Measurements from ENCODE around the gene SLCO1B1.
"Not testable (repeated sequence)": the region's sequence is repeated elsewhere in the genome, so short reads cannot be mapped to it uniquely, and the experiment has no call there.

SLCO1B1 gene

GRCh38 chr12:21172079-21172478 is 41.1 kb downstream of the SLCO1B1 start:
- peaks cover 0 to 9% of the 10 kb centered on the region in 2 donors for H3K9me3 Mint-ChIP-seq
- no peak overlapping the region for H3K27ac Mint-ChIP-seq
- ATAC-seq (no peak), DNase-seq (no peak)
- no peak overlapping the region for H3K4me3 Mint-ChIP-seq
- no peaks in the 10 kb centered on the region for H3K4me1 Mint-ChIP-seq
- no peaks in the 10 kb centered on the region for H3K27me3 Mint-ChIP-seq

DNA sequence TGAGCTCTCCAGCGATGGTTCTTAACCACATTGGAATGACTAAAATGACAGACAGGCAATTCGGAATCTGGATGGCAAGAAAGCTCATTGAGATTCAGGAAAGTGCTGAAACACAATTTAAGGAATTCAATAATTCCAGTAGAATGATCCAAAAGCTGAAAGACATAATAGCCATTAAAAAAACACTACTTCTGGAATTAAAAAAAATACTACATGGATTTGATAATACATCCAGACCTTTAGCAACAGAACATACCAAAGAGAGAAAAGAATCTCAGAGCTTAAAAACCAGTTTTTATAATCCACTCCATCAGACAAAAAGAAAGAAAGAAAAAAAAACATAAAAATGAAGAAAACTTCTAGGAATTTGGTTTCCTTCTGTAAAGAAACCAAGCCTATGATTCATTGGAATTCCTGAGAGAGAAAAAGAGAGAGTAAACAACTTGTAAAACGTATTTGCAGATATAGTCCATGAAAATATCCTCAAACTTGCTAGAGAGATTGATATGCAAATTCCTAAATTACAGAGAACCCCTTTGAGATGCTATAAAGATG is 52.8 kb downstream of the SLCO1B1 start:
- Mint-ChIP-seq H3K9me3 (no peaks in the 10 kb centered on the region), H3K4me3 (no peak overlapping the region), H3K27ac (no peak overlapping the region), H3K4me1 (no peaks in the 10 kb centered on the region), H3K27me3 (peaks cover 7% of the 10 kb centered on the region)
- ATAC-seq, result no peak
- no peak for DNase-seq

- ATAC-seq, result no peak
Measured at GRCh38 chr12:21190016-21190415, 59.0 kb downstream of the SLCO1B1 start.

DNA sequence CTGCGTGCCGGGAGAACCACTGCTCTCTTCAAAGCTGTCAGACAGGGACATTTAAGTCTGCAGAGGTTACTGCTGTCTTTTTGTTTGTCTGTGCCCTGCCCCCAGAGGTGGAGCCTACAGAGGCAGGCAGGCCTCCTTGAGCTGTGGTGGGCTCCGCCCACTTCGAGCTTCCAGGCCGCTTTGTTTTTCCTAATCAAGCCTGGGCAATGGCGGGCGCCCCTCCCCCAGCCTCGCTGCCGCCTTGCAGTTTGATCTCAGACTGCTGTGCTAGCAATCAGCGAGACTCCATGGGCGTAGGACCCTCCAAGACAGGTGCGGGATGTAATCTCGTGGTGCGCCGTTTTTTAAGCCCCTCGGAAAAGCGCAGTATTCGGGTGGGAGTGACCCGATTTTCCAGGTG is 83.4 kb downstream of the SLCO1B1 start:
- not testable (repeated sequence) for DNase-seq, H3K4me1 Mint-ChIP-seq, H3K27ac Mint-ChIP-seq, ATAC-seq, H3K27me3 Mint-ChIP-seq, H3K4me3 Mint-ChIP-seq, H3K9me3 Mint-ChIP-seq

More at GRCh38 chr12:21190016-21190415, 59.0 kb downstream of the SLCO1B1 start:
- no peak overlapping the region for H3K27ac Mint-ChIP-seq
- no peaks in the 10 kb centered on the region for H3K4me1 Mint-ChIP-seq
- DNase-seq, result no peak
- no peaks in the 10 kb centered on the region for H3K27me3 Mint-ChIP-seq
- no peak overlapping the region for H3K4me3 Mint-ChIP-seq
- peaks cover 0 to 7% of the 10 kb centered on the region in 2 donors for H3K9me3 Mint-ChIP-seq

GRCh38 chr12:21219206-21219605 is 88.2 kb downstream of the SLCO1B1 start:
- Mint-ChIP-seq H3K4me1 (no peaks in the 10 kb centered on the region), H3K4me3 (no peak overlapping the region), H3K9me3 (peaks cover 0 to 7% of the 10 kb centered on the region in 2 donors), H3K27ac (no peak overlapping the region), H3K27me3 (no peaks in the 10 kb centered on the region)
- no peak for DNase-seq
- no peak for ATAC-seq

GRCh38 chr12:21220266-21220665 is 89.3 kb downstream of the SLCO1B1 start:
- no peak for DNase-seq
- Mint-ChIP-seq H3K9me3 (peaks cover 0 to under 1% of the 10 kb centered on the region in 2 donors), H3K4me1 (no peaks in the 10 kb centered on the region), H3K27ac (no peak overlapping the region), H3K4me3 (no peak overlapping the region), H3K27me3 (no peaks in the 10 kb centered on the region)
- no peak for ATAC-seq

- Mint-ChIP-seq H3K27ac (no peak overlapping the region), H3K9me3 (no peaks in the 10 kb centered on the region), H3K4me1 (no peaks in the 10 kb centered on the region), H3K4me3 (no peak overlapping the region), H3K27me3 (no peaks in the 10 kb centered on the region)
- ATAC-seq (no peak), DNase-seq (no peak)
Measured at GRCh38 chr12:21221072-21221471, 90.1 kb downstream of the SLCO1B1 start.

- Mint-ChIP-seq H3K4me3 (no peak overlapping the region), H3K27ac (no peak overlapping the region), H3K27me3 (no peaks in the 10 kb centered on the region), H3K4me1 (no peaks in the 10 kb centered on the region), H3K9me3 (no peaks in the 10 kb centered on the region)
- DNase-seq (no peak), ATAC-seq (no peak)
Measured at GRCh38 chr12:21221778-21222177, 90.8 kb downstream of the SLCO1B1 start.

DNA sequence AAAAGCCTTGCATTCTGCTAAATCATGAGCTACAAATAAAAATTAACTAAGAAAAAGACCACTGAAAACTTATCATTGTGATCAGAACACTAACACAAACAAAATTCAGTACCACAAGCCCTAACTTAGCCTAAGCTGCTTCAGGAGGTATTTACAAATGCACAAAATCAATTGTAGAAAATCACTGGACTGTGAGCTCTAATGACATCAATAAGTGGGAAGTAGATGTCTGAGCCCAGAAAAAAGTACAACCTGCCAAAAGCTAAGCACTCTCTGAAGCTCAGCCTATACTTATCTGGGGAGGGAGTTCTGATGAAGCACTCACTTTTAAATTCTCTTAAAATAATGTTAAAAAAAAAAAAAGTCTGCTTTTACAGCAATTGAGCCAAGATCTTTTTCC is 92.9 kb downstream of the SLCO1B1 start:
- H3K4me3 Mint-ChIP-seq, result no peak overlapping the region
- no peaks in the 10 kb centered on the region for H3K27me3 Mint-ChIP-seq
- no peak overlapping the region for H3K27ac Mint-ChIP-seq
- no peaks in the 10 kb centered on the region for H3K9me3 Mint-ChIP-seq
- H3K4me1 Mint-ChIP-seq, result no peaks in the 10 kb centered on the region
- ATAC-seq, result no peak
- DNase-seq, result no peak

GRCh38 chr12:21234395-21234794 is 103.4 kb downstream of the SLCO1B1 start:
- H3K4me3 Mint-ChIP-seq, result no peak overlapping the region
- no peak for DNase-seq
- no peak for ATAC-seq

GRCh38 chr12:21239866-21240265 is 108.9 kb downstream of the SLCO1B1 start:
- Mint-ChIP-seq H3K27ac (no peak overlapping the region), H3K9me3 (no peaks in the 10 kb centered on the region), H3K4me1 (no peaks in the 10 kb centered on the region), H3K4me3 (no peak overlapping the region), H3K27me3 (peaks cover 14% of the 10 kb centered on the region)
- no peak for ATAC-seq
- no peak for DNase-seq

More at GRCh38 chr12:21234395-21234794, 103.4 kb downstream of the SLCO1B1 start:
- H3K9me3 Mint-ChIP-seq, result no peaks in the 10 kb centered on the region
- no peak overlapping the region for H3K27ac Mint-ChIP-seq
- H3K27me3 Mint-ChIP-seq, result no peaks in the 10 kb centered on the region
- no peaks in the 10 kb centered on the region for H3K4me1 Mint-ChIP-seq

DNA sequence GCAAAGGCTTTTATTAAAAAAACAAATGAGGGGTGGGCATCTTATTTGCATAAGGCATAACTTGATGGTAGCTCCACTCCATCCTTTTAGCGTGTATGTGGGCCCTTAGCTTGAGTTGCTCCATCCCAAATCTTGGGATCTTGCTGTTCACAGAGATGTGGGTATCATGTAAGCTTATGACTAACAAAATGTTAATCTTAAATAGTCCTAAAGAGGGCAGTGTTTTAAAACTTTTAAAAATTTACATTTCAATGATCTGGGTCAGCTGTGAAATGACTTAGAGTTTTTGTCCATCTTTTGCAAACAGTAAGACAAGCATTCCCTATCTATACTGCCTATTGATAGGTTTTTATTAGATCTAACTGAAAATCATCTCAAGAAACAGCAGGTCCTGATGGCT is 117.7 kb downstream of the SLCO1B1 start:
- ATAC-seq, result peak; percentile 23

DNA sequence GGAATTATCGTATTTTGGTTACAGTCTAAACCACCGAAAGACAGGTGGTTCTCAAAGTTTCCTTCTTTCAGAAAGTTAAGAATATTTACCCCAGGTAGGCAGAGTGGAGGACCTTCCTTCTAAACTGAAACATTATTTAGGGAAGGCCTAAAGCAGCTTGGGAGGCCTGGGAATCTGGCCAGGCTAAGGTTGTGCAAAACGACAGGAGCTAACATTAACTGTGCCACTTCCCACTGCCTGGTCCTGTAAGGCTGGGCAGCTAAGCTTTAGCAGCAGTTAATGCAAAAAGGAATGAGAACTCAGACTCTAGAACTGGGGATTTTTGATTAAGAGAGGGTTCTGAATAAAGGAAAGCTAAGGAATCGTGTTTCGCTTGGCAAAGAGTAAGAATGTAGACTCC is 121.1 kb downstream of the SLCO1B1 start:
- no peak overlapping the region for H3K27ac Mint-ChIP-seq
- no peak overlapping the region for H3K4me3 Mint-ChIP-seq
- H3K9me3 Mint-ChIP-seq, result no peaks in the 10 kb centered on the region
- ATAC-seq (no peak), DNase-seq (no peak)
- H3K27me3 Mint-ChIP-seq, result no peaks in the 10 kb centered on the region
- no peaks in the 10 kb centered on the region for H3K4me1 Mint-ChIP-seq

More for the DNA sequence above, 117.7 kb downstream of the SLCO1B1 start:
- no peak overlapping the region for H3K27ac Mint-ChIP-seq
- H3K27me3 Mint-ChIP-seq, result no peaks in the 10 kb centered on the region
- no peak for DNase-seq
- H3K4me3 Mint-ChIP-seq, result no peak overlapping the region
- no peaks in the 10 kb centered on the region for H3K4me1 Mint-ChIP-seq
- H3K9me3 Mint-ChIP-seq, result no peaks in the 10 kb centered on the region

DNA sequence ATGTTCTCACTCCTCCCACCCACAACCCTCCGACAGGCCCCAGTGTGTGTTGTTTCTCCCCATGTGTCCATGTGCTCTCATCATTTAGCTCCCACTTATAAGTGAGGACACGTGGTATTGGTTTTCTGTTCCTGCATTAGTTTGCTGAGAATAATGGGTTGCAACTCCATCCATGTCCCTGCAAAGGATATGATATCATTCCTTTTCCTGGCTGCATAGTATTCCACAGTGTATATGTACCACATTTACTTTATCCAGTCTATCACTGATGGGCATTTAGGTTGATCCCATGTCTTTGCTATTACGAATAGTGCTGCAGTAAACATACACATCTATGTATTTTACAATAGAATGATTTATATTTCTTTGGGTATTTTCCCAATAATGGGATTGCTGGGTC is 126.2 kb downstream of the SLCO1B1 start:
- no peak for DNase-seq
- ATAC-seq, result no peak
- Mint-ChIP-seq H3K4me3 (no peak overlapping the region), H3K9me3 (no peaks in the 10 kb centered on the region), H3K27ac (no peak overlapping the region), H3K27me3 (no peaks in the 10 kb centered on the region), H3K4me1 (no peaks in the 10 kb centered on the region)

- no peaks in the 10 kb centered on the region for H3K4me1 Mint-ChIP-seq
- peaks cover 9% of the 10 kb centered on the region for H3K27me3 Mint-ChIP-seq
- H3K27ac Mint-ChIP-seq, result no peak overlapping the region
- ATAC-seq (no peak), DNase-seq (no peak)
- no peak overlapping the region for H3K4me3 Mint-ChIP-seq
- peaks cover 6 to 8% of the 10 kb centered on the region in 2 donors for H3K9me3 Mint-ChIP-seq
Measured at GRCh38 chr12:21264232-21264631, 133.2 kb downstream of the SLCO1B1 start.

DNA sequence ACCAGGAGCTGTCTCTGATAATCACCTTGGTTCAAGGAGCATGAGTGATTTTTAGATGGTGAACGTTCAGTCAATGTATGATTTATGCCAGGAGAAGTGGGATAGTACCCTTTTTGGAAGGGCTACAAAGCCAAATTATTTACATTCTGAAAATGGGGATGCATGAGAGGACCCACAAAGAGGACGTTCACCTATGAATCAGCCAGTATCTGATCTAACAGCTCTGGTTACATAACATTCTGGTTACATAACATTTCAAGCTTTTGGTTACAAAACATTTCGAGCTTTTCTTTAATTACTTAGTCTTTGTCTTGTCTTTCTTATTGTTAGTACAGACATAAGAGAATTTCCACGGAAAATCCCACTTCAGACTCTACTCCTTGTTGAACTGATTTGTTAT is 134.9 kb downstream of the SLCO1B1 start:
- peaks cover 9% of the 10 kb centered on the region for H3K27me3 Mint-ChIP-seq

DNA sequence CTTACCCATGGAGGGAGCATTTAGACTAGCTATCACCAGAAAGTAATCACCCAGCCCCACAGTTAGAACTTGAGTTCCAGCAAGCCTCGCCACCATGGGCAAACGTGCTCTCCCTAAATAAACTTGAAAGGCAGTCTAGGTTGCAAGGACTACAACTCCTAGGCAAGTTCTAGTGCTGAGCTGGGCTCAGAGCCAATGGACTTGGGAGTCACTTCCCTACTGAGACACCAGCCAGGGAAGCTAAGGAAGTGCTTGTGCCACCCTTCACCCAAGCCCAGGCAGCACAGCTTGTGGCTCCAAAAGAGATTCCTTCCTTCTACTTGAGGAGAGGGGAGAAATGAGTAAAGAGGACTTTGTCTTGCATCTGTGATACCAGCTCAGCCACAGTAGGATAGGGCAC is 145.8 kb downstream of the SLCO1B1 start:
- no peak overlapping the region for H3K27ac Mint-ChIP-seq
- no peak for DNase-seq
- peaks cover 0 to 7% of the 10 kb centered on the region in 2 donors for H3K9me3 Mint-ChIP-seq
- H3K27me3 Mint-ChIP-seq, result peaks cover 49% of the 10 kb centered on the region
- no peaks in the 10 kb centered on the region for H3K4me1 Mint-ChIP-seq
- ATAC-seq, result no peak
- no peak overlapping the region for H3K4me3 Mint-ChIP-seq

More for the DNA sequence above, 134.9 kb downstream of the SLCO1B1 start:
- no peak overlapping the region for H3K4me3 Mint-ChIP-seq
- peaks cover 6 to 8% of the 10 kb centered on the region in 2 donors for H3K9me3 Mint-ChIP-seq
- H3K4me1 Mint-ChIP-seq, result no peaks in the 10 kb centered on the region
- ATAC-seq (no peak), DNase-seq (no peak)
- no peak overlapping the region for H3K27ac Mint-ChIP-seq
